ENCODE measurements around the gene ZNF423.
A peak's percentile ranks its signal among the peaks of the same experiment; 100 is the strongest.

ZNF423 gene

DNA sequence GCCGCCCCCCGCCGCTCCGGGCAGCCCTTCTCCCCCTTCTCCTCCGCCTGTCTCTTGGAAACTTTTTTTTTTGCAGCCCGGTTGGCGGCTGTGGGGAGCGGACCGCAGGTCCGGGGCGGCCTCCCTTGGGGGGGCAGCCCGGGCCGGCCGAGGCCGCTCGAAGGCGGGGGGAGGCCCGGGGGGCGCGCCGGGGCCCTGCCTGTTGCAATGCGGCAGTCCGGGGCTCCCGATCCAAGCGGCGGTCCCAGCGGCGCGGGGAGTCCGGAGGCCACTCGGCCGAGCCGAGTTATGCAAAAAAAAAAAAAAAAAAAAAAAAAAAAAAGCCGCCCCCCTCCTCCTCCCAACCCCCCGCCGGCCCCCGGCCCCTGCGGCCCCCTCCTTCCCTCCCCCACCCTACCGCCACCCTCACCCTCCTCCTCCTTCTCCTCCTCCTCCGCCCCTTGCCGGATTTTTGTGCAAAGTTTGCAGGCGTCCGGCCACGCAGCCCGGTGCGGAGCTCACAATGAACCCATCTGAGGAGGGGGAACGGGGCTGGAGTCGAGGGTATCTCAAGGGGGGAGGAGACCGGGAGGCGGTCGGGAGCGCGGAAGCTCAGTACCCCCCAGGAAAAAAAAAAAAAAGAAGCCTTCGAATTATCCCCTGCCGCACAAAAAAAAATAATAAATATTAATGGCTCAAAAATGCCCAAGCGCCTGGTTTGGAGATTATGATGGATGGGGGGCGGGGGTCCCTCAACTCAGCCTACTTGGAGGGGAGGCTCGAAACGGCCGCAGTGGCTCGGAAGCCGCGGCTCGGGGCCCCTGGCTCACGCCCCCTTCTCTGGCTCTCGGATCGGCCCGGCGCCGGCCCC, at the start of gene ZNF423:
Gene ZNF423, minus strand, starts transcription at position 291 of the 850 bp plus-strand sequence. CDS start 338 bp downstream, outside the sequence.
- Histone ChIP-seq H3K9ac (ENCODE audit: low read length) (peak within 1 kb of the TSS; percentile 90), H3K4me1 (ENCODE audit: control insufficient read depth, insufficient read depth, low read length) (peaks cover 23% of the 10 kb centered on the region), H3K36me3 (ENCODE audit: control insufficient read depth, insufficient read depth, low read length, severe bottlenecking) (no peaks in the 10 kb centered on the region), H3K4me3 (ENCODE audit: low read length) (peak within 1 kb of the TSS; percentile 81), H3K9me3 (ENCODE audit: control insufficient read depth, low read length) (no peaks in the 10 kb centered on the region), H3K27me3 (replicated peaks; ENCODE audit: control insufficient read depth, insufficient read depth, low read length) (no peaks in the 10 kb centered on the region)
- DNase-seq (ENCODE audit: low read depth) = no peak

- no peaks in the 10 kb centered on the region for H3K36me3 ChIP-seq (ENCODE audit: control insufficient read depth, insufficient read depth, low read length, severe bottlenecking)
- no peaks in the 10 kb centered on the region for H3K4me1 ChIP-seq (ENCODE audit: control insufficient read depth, insufficient read depth, low read length)
- no peak overlapping the region for H3K4me3 ChIP-seq (ENCODE audit: low read length)
- H3K27me3 ChIP-seq (replicated peaks; ENCODE audit: control insufficient read depth, insufficient read depth, low read length) = peaks cover 19% of the 10 kb centered on the region
- DNase-seq (ENCODE audit: low read depth) = no peak
- H3K9ac ChIP-seq (ENCODE audit: low read length) = no peak overlapping the region
- H3K9me3 ChIP-seq (ENCODE audit: control insufficient read depth, low read length) = no peaks in the 10 kb centered on the region
Measured at GRCh38 chr16:49904348-49905062, 48.6 kb upstream of the ZNF423 start.

DNA sequence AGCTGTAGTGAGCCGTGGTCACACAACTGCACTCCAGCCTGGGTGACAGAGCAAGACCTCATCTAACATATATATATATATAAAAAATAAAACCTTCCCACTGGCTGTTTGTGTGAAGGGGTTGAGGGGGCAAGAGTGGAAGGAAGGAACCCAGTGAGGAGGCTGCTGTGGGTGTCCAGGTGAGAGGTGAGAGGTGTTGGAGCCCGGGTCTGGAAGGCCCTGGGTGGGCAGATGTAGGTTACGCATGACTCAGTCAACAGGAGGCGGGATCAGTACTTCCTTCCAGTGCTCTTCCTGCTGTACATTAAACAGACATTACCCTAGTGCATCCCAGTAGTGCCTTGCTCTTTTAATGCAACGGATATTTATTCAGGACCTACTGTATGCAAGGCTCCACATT, 47.0 kb upstream of the ZNF423 start:
- Histone ChIP-seq H3K36me3 (ENCODE audit: control insufficient read depth, insufficient read depth, low read length, severe bottlenecking) (no peaks in the 10 kb centered on the region), H3K27me3 (replicated peaks; ENCODE audit: control insufficient read depth, insufficient read depth, low read length) (peaks cover 26% of the 10 kb centered on the region), H3K4me1 (ENCODE audit: control insufficient read depth, insufficient read depth, low read length) (no peaks in the 10 kb centered on the region), H3K9me3 (ENCODE audit: control insufficient read depth, low read length) (no peaks in the 10 kb centered on the region), H3K4me3 (ENCODE audit: low read length) (no peak overlapping the region), H3K9ac (ENCODE audit: low read length) (no peak overlapping the region)
- DNase-seq (ENCODE audit: low read depth) = no peak

DNA sequence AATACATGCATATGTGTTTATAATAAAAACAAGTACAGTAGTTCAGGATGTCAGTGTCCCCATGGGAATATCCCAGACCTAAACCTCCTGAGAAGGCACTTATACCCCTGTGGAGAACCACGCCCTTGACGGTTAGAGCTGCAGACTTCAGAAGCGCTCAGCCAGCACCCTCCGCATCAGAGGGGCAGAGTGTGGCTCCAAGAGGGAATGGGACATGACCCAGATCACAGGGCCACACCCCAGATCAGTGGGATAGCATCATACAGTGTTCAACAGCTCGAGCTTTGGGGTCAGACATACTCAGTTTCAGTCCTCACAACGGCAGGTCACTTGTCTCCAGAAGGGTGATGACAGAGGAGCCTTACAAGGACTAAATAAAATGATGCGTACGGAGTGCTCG, 45.8 kb upstream of the ZNF423 start:
- H3K27me3 ChIP-seq (replicated peaks; ENCODE audit: control insufficient read depth, insufficient read depth, low read length) = peaks cover 31% of the 10 kb centered on the region
- no peak for DNase-seq (ENCODE audit: low read depth)
- H3K4me1 ChIP-seq (ENCODE audit: control insufficient read depth, insufficient read depth, low read length) = no peaks in the 10 kb centered on the region
- H3K36me3 ChIP-seq (ENCODE audit: control insufficient read depth, insufficient read depth, low read length, severe bottlenecking) = no peaks in the 10 kb centered on the region
- no peaks in the 10 kb centered on the region for H3K9me3 ChIP-seq (ENCODE audit: control insufficient read depth, low read length)
- no peak overlapping the region for H3K9ac ChIP-seq (ENCODE audit: low read length)
- H3K4me3 ChIP-seq (ENCODE audit: low read length) = no peak overlapping the region

DNA sequence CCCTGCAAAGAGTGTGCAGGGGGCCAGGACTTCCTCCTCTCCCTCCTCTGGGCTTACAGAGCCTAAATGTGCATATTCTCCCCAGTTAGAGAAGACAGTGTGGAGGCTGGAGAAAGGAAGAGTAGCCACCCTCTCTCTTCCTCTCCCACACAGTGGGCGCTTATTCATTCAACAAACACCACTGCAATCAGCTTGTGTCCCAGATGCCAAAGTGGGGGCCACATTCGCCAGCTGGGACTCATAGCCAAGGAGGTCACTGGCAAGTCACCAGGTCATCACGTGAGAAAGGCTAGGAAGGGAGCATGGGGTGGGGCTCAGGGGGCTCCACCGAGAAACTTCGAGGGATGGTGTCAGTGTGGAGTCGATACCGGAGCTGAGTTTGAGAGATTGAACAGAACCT, 45.0 kb upstream of the ZNF423 start:
- H3K36me3 ChIP-seq (ENCODE audit: control insufficient read depth, insufficient read depth, low read length, severe bottlenecking) = no peaks in the 10 kb centered on the region
- H3K4me1 ChIP-seq (ENCODE audit: control insufficient read depth, insufficient read depth, low read length) = no peaks in the 10 kb centered on the region
- no peak overlapping the region for H3K4me3 ChIP-seq (ENCODE audit: low read length)
- H3K9me3 ChIP-seq (ENCODE audit: control insufficient read depth, low read length) = no peaks in the 10 kb centered on the region
- no peak overlapping the region for H3K9ac ChIP-seq (ENCODE audit: low read length)
- peaks cover 32% of the 10 kb centered on the region for H3K27me3 ChIP-seq (replicated peaks; ENCODE audit: control insufficient read depth, insufficient read depth, low read length)
- no peak for DNase-seq (ENCODE audit: low read depth)

- H3K36me3 ChIP-seq (ENCODE audit: control insufficient read depth, insufficient read depth, low read length, severe bottlenecking) = no peaks in the 10 kb centered on the region
- H3K9ac ChIP-seq (ENCODE audit: low read length) = no peak overlapping the region
- DNase-seq (ENCODE audit: low read depth) = no peak
- H3K4me1 ChIP-seq (ENCODE audit: control insufficient read depth, insufficient read depth, low read length) = no peaks in the 10 kb centered on the region
- no peak overlapping the region for H3K4me3 ChIP-seq (ENCODE audit: low read length)
- no peaks in the 10 kb centered on the region for H3K9me3 ChIP-seq (ENCODE audit: control insufficient read depth, low read length)
- peaks cover 25% of the 10 kb centered on the region for H3K27me3 ChIP-seq (replicated peaks; ENCODE audit: control insufficient read depth, insufficient read depth, low read length)
Measured at GRCh38 chr16:49899991-49900695, 44.2 kb upstream of the ZNF423 start.

- H3K9me3 ChIP-seq (ENCODE audit: control insufficient read depth, low read length) = no peaks in the 10 kb centered on the region
- H3K9ac ChIP-seq (ENCODE audit: low read length) = no peak overlapping the region
- no peak for DNase-seq (ENCODE audit: low read depth)
- H3K4me3 ChIP-seq (ENCODE audit: low read length) = no peak overlapping the region
- peaks cover 35% of the 10 kb centered on the region for H3K27me3 ChIP-seq (replicated peaks; ENCODE audit: control insufficient read depth, insufficient read depth, low read length)
- H3K4me1 ChIP-seq (ENCODE audit: control insufficient read depth, insufficient read depth, low read length) = no peaks in the 10 kb centered on the region
- H3K36me3 ChIP-seq (ENCODE audit: control insufficient read depth, insufficient read depth, low read length, severe bottlenecking) = no peaks in the 10 kb centered on the region
Measured at GRCh38 chr16:49896447-49896964, 40.6 kb upstream of the ZNF423 start.

GRCh38 chr16:49890876-49891275, 35.0 kb upstream of the ZNF423 start:
- Histone ChIP-seq H3K4me1 (ENCODE audit: control insufficient read depth, insufficient read depth, low read length) (no peaks in the 10 kb centered on the region), H3K4me3 (ENCODE audit: low read length) (no peak overlapping the region), H3K9ac (ENCODE audit: low read length) (no peak overlapping the region), H3K9me3 (ENCODE audit: control insufficient read depth, low read length) (peaks cover 9% of the 10 kb centered on the region), H3K36me3 (ENCODE audit: control insufficient read depth, insufficient read depth, low read length, severe bottlenecking) (no peaks in the 10 kb centered on the region), H3K27me3 (replicated peaks; ENCODE audit: control insufficient read depth, insufficient read depth, low read length) (peaks cover 26% of the 10 kb centered on the region)
- no peak for DNase-seq (ENCODE audit: low read depth)

DNA sequence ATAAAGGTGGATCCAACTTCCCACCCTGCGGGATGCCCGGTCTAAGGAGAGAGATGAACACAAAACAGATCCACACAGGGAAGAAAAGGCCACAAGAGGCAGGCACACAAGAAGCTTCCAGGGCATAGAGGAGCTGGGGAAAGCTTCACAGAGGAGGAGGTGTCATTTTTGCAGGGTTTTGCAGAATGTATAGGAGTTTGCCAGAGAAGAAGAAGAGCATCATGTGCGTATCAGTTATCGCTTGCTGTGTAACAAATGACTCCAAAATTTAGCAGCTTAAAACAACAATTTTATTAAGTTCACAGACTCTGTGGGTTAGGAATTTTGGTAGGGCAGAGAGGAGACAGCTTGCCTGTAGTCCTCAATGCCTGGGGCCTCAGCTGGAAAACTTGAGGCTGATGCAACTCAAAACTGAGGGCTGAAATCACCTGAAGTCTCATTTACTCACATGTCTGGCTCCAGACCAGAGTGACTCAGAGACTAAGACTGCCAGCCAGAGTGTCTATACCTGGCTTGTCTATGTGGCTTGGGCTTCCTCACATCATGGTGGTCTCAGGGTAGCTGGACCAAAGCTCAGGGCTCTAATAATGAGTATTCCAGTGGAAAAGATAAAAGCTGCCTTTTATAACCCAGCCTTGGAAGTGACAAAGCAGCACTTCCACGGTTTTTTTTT, 33.9 kb upstream of the ZNF423 start:
- Histone ChIP-seq H3K9ac (ENCODE audit: low read length) (no peak overlapping the region), H3K9me3 (ENCODE audit: control insufficient read depth, low read length) (peaks cover 9% of the 10 kb centered on the region), H3K4me1 (ENCODE audit: control insufficient read depth, insufficient read depth, low read length) (no peaks in the 10 kb centered on the region), H3K36me3 (ENCODE audit: control insufficient read depth, insufficient read depth, low read length, severe bottlenecking) (no peaks in the 10 kb centered on the region), H3K27me3 (replicated peaks; ENCODE audit: control insufficient read depth, insufficient read depth, low read length) (peaks cover 33% of the 10 kb centered on the region), H3K4me3 (ENCODE audit: low read length) (no peak overlapping the region)
- DNase-seq (ENCODE audit: low read depth) = no peak

DNA sequence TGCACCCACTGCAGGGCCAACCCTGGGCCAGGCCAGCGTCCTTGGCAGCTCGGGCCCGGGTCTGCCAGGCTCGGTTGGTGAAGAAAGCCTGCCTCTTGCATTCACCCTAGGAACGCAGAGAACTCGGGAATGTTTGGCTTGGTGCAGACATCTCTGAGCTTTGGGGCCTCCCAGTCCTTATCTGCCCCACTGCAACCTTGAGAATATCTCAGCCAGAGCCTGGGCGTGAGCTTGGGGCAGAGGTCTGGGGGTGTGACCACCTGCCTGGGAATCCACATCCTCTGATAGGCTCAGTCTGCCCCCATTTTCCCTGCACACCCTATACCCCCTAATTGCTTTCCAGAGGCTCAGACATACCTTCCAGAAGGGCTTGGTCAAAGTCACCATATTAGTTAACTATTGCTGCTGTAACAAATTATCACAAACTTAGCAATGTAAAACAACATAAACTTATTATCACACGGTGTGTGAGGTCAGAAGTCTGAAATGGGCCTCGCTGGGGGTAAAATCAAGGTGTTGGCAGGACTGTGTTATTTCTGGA, 30.7 kb upstream of the ZNF423 start:
- Histone ChIP-seq H3K4me3 (ENCODE audit: low read length) (no peak overlapping the region), H3K9me3 (ENCODE audit: control insufficient read depth, low read length) (peaks cover 9% of the 10 kb centered on the region), H3K27me3 (replicated peaks; ENCODE audit: control insufficient read depth, insufficient read depth, low read length) (peaks cover 39% of the 10 kb centered on the region), H3K36me3 (ENCODE audit: control insufficient read depth, insufficient read depth, low read length, severe bottlenecking) (no peaks in the 10 kb centered on the region), H3K9ac (ENCODE audit: low read length) (no peak overlapping the region), H3K4me1 (ENCODE audit: control insufficient read depth, insufficient read depth, low read length) (peaks cover 5% of the 10 kb centered on the region)
- DNase-seq (ENCODE audit: low read depth) = no peak
